Stimulated activated CD8-positive, alpha-beta memory T cell treated with anti-CD3 and anti-CD28 coated beads, Interleukin-15, amount 100 ng/mL, for 1 hour (primary cell): ENCODE measurements around the gene TMPRSS3.

Experiments used
- DNase-seq: peaks from one replicate; pipeline ENCODE4 v3.0.0-alpha.2; 2020; ENCODE audit warnings: low read depth

TMPRSS3 gene

GRCh38 chr21:42350318-42350910 is 45.4 kb downstream of the TMPRSS3 start:
- DNase-seq, result no peak

GRCh38 chr21:42349420-42350317 is 46.2 kb downstream of the TMPRSS3 start:
- DNase-seq, result no peak

GRCh38 chr21:42348762-42349161 is 47.1 kb downstream of the TMPRSS3 start:
- no peak for DNase-seq

- no peak for DNase-seq
Observed at GRCh38 chr21:42347601-42348327, 48.1 kb downstream of the TMPRSS3 start.

- no peak for DNase-seq
Observed at GRCh38 chr21:42346866-42347600, 48.8 kb downstream of the TMPRSS3 start.

- no peak for DNase-seq
Observed at GRCh38 chr21:42346441-42346840, 49.4 kb downstream of the TMPRSS3 start.

GRCh38 chr21:42344631-42345030 is 51.2 kb downstream of the TMPRSS3 start:
- DNase-seq, result no peak

- no peak for DNase-seq
Observed at GRCh38 chr21:42343963-42344510, 51.8 kb downstream of the TMPRSS3 start.

GRCh38 chr21:42343556-42343955 is 52.3 kb downstream of the TMPRSS3 start:
- DNase-seq, result no peak

GRCh38 chr21:42343101-42343500 is 52.8 kb downstream of the TMPRSS3 start:
- no peak for DNase-seq

- no peak for DNase-seq
Observed at GRCh38 chr21:42341776-42342542, 53.9 kb downstream of the TMPRSS3 start.

- DNase-seq, result no peak
Observed at GRCh38 chr21:42340187-42341050, 55.4 kb downstream of the TMPRSS3 start.

GRCh38 chr21:42338729-42339715 is 56.8 kb downstream of the TMPRSS3 start:
- DNase-seq, result no peak

GRCh38 chr21:42337830-42338728 is 57.8 kb downstream of the TMPRSS3 start:
- DNase-seq, result peak; percentile 83

- DNase-seq, result no peak
Observed at GRCh38 chr21:42337276-42337675, 58.6 kb downstream of the TMPRSS3 start.

- no peak for DNase-seq
Observed at GRCh38 chr21:42336054-42336453, 59.8 kb downstream of the TMPRSS3 start.

GRCh38 chr21:42332557-42333317 is 63.1 kb downstream of the TMPRSS3 start:
- DNase-seq, result no peak
